Erythroblast (primary cell): Measurements from ENCODE around the gene RGL4.
A peak's percentile ranks its signal among the peaks of the same experiment; 100 is the strongest.
"Not testable (repeated sequence)": the region's sequence is repeated elsewhere in the genome, so short reads cannot be mapped to it uniquely, and the experiment has no call there.

Source experiments
- DNase-seq, 2 experiments: peaks; one replicate each; lab custom pipeline; 2025; lab: John Stamatoyannopoulos, UW
- GATA1 ChIP-seq: IDR thresholded peaks from 2 replicates; pipeline ENCODE4 v1.6.1; 2011; ENCODE audit warnings: low read depth, mild to moderate bottlenecking, control low read depth, low read length, moderate library complexity
- POLR2A ChIP-seq: IDR thresholded peaks from 2 replicates; pipeline ENCODE4 v1.6.1; 2011; ENCODE audit warnings: mild to moderate bottlenecking, low read length

RGL4 gene

DNA sequence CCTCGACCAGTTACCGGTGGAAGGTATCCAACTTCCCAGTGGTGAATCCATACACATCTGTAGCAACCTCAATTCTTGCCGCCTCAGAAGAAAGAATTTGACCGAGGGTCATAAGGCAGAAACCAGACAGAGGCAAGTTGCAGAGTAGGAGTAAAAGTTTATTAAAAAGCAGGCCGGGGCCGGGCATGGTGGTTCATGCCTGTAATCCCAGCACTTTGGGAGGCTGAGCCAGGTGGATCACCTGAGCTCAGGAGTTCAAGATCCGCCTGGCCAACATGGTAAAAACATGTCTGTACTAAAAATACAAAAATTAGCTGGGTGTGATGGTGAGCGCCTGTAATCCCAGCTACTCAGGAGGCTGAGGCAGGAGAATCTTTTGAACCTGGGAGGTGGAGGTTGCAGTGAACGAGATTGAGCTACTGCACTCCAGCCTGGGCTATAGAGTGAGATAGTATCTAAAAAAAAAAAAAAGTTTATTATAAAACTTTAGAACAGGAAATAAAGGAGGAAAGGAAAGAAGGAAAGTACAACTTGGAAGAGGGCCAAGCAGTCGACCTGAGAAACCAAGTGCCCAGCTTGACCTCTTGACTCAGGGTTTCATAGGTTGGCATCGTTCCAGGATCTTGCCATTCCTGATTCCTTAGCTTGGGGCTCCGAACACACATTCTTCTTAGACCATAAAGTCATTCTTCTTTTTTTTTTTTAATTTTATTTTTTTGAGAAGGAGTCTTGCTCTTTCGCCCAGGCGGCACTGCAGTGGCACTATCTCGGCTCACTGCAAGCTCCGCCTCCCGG lies 27.8 kb downstream of the RGL4 start:
- peak in 1 of 2 experiments; percentile 9 for DNase-seq
- TF ChIP-seq POLR2A = no peak
- TF ChIP-seq GATA1 = no peak

- TF ChIP-seq GATA1 = no peak
- no peak for TF ChIP-seq POLR2A
- DNase-seq = no peak
Observed at GRCh38 chr22:23720855-23721254, 30.0 kb downstream of the RGL4 start.

GRCh38 chr22:23722160-23722559 lies 31.3 kb downstream of the RGL4 start:
- TF ChIP-seq GATA1 = no peak
- no peak for TF ChIP-seq POLR2A

GRCh38 chr22:23722724-23723123 lies 31.9 kb downstream of the RGL4 start:
- DNase-seq = no peak
- TF ChIP-seq GATA1 (no peak), POLR2A (no peak)

More at GRCh38 chr22:23722160-23722559, 31.3 kb downstream of the RGL4 start:
- DNase-seq = no peak

DNA sequence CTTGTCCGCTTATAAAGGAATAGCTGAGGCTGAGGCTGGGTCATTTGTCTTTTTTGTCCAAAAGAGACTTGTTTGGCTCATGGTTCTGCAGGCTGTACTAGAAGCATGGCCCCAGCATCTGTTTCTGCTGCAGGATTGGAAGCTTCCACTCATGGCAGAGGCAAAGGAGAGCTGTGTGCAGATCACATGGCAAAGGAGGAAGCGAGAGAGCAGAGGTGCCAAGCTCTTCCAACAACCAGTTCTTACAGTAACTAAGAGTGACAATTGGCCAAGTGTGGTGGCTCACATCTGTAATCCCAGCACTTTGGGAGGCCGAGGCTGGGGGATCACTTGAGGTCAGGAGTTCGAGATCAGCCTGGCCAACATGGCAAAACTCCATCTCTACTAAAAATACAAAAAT lies 37.3 kb downstream of the RGL4 start:
- DNase-seq = not testable (repeated sequence)

- TF ChIP-seq POLR2A (no peak), GATA1 (no peak)
- no peak for DNase-seq
Observed at GRCh38 chr22:23737696-23738095, 46.9 kb downstream of the RGL4 start.

DNA sequence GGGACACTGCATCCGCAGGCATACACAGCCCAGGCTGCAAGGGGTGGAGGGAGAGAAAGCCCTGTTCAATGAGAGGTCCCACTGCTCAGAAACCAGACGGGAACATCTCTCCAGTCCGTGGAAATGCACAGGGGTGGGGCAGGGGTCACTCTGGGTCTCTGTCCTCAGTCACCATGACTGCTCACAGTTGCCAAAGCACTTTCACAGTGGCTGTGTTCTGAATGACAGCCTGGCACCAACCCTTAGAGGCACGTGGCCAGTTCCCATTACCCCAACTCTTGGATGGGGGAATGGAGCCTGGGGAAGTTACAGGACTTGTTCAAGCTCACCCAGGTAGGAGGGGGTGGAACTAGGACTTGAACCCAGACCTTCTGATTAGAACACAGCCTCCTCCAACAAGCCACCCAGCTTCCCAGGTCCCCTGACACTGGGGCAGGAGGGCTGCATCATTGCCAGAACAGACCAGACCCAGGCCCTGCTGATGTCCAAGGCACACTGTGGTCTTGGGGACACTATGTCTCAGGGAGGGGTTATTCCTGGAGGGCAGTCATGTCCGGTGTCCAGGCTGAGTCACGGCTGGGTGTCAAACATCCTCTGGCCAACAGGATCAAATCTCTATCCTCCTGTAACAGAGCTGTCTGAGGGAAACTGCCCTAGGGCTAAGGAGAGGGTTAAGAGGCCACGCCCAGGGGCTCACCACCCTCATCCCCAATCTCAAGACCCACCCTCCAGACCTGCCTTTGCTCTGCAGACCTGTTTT lies 51.9 kb downstream of the RGL4 start:
- no peak for DNase-seq
- TF ChIP-seq POLR2A = no peak
- TF ChIP-seq GATA1 = no peak

DNA sequence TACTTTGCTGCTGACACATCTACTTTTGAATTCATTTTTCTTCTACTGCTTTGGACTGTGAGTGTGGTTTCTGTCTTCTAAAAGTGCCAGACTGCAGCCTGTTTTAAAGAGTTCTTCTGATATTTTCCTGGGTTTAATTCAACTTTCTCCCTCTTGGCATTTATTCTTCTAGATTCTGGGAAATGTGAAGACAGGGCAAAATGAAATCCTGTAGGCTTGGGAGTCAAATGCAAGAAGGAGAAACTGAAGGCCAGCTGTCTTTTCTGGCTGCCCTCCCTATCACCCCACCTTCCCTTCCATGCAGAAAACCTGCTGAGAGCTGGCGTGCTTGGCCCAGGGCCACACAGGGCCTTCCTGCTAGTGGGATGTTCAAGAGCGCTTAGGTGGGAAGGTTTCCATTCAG lies 52.5 kb downstream of the RGL4 start:
- TF ChIP-seq POLR2A (no peak), GATA1 (no peak)

GRCh38 chr22:23744001-23744400 lies 53.2 kb downstream of the RGL4 start:
- TF ChIP-seq POLR2A (no peak), GATA1 (no peak)
- DNase-seq = no peak

More for the DNA sequence above, 52.5 kb downstream of the RGL4 start:
- DNase-seq = no peak

DNA sequence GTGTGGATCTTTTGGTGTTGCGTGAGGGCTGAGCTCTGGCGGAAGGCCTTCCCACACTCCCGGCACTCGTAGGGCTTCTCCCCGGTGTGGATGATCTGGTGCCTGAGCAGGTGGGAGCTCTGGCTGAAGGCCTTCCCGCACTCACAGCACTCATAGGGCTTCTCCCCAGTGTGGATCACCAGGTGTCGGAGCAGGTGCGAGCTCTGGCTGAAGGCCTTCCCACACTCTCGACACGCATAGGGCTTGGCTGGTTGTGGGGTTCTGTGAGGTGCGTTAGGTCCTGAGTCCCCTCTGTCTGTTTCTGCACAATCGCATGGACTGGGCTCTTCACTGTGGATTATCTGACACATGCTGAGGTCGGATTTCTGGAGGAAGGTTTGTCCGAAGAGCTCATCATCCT lies 53.7 kb downstream of the RGL4 start:
- no peak for TF ChIP-seq POLR2A
- no peak for TF ChIP-seq GATA1
- no peak for DNase-seq

DNA sequence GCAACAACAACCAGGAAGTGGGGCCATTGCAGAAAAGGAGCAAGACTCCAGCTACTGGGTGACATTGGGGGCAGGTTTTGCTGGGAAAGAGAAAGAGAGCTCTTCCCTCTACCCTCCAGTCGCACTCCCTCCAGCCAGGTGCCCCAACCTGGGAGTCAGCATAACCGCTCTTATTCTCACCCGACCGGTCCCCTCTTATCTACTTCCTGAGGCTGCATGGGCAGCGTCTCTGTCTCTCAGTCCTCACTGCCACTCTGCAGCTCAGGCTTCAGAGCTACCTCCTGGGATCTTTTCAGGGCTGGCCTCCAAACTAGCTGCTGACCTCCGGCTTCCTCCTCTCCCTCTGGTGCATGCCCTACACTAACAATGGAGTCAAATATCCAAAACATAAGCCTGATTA lies 55.0 kb downstream of the RGL4 start:
- TF ChIP-seq POLR2A (no peak), GATA1 (no peak)

More for the DNA sequence above, 55.0 kb downstream of the RGL4 start:
- no peak for DNase-seq
